WTC11 (cell line): ENCODE measurements around the gene BLOC1S5. TPM values are rescaled to one million over a fixed set of nuclear protein-coding genes. Genes with fewer than 3 reads are reported as not detected.

Experiments
- ATAC-seq: fragments of 200-7000 bp; cut with Tn5 transposase; 2 replicates; pipeline ENCODE4 v1.10.0; 2021; ENCODE audit warnings: mild to moderate bottlenecking, moderate library complexity
- CTCF ChIA-PET: fragments of 300-600 bp; sonication (Branson Sonifier 250); formaldehyde crosslinking; loops from one replicate; lab custom pipeline; 2021; ENCODE audit warnings: antibody characterized with exemption; lab: Charles Lee
- POLR2A ChIA-PET: fragments of 350-600 bp; sonication (Branson Sonifier 250); formaldehyde crosslinking; loops from one replicate; lab custom pipeline; 2021; ENCODE audit warnings: antibody characterized with exemption; lab: Charles Lee
- DNase-seq: peaks from one replicate; pipeline ENCODE4 v3.0.0; 2021; ENCODE audit warnings: low spot score
- H3K27ac Mint-ChIP-seq: 2 replicates; pipeline ENCODE4 v1.8.0; 2021; ENCODE audit warnings: mixed read lengths
- H3K27me3 Mint-ChIP-seq: 2 replicates; pipeline ENCODE4 v1.8.0; 2021; ENCODE audit warnings: low read depth, mild to moderate bottlenecking, moderate library complexity, mixed read lengths
- H3K36me3 Mint-ChIP-seq: 2 replicates; pipeline ENCODE4 v1.8.0; 2021; ENCODE audit warnings: mixed read lengths
- H3K4me1 Mint-ChIP-seq: 2 replicates; pipeline ENCODE4 v1.8.0; 2022; ENCODE audit warnings: mixed read lengths
- H3K4me3 Mint-ChIP-seq: 2 replicates; pipeline ENCODE4 v1.8.0; 2021; ENCODE audit warnings: mild to moderate bottlenecking, moderate library complexity, mixed read lengths
- H3K9me3 Mint-ChIP-seq: 2 replicates; pipeline ENCODE4 v1.8.0; 2021; ENCODE audit warnings: mixed read lengths
- ATF6 ChIP-seq: sonication (generic); formaldehyde crosslinking; IDR thresholded peaks from 2 replicates; pipeline ENCODE4 v1.8.1; 2023; ENCODE audit warnings: mild to moderate bottlenecking, missing genetic modification reagents
- E2F5 ChIP-seq: sonication (generic); formaldehyde crosslinking; IDR thresholded peaks from 2 replicates; pipeline ENCODE4 v1.8.1; 2022; ENCODE audit warnings: mild to moderate bottlenecking, moderate library complexity, missing genetic modification reagents
- FOXJ3 ChIP-seq: sonication (generic); formaldehyde crosslinking; IDR thresholded peaks from 2 replicates; pipeline ENCODE4 v1.9.0; 2021; ENCODE audit warnings: missing genetic modification reagents, mild to moderate bottlenecking, borderline replicate concordance
- GABPB1 ChIP-seq: sonication (generic); formaldehyde crosslinking; IDR thresholded peaks from 2 replicates; pipeline ENCODE4 v1.8.1; 2023; ENCODE audit warnings: mild to moderate bottlenecking, missing genetic modification reagents
- GRHL2 ChIP-seq: fragments of 250-450 bp; sonication (Bioruptor Pico); IDR thresholded peaks from 2 replicates; pipeline ENCODE4 v1.8.0; 2022; ENCODE audit warnings: mild to moderate bottlenecking, moderate library complexity; ENCODE audit not compliant: insufficient replicate concordance, severe bottlenecking
- GTF2I ChIP-seq: fragments of 250-450 bp; sonication (Bioruptor Pico); conservative IDR thresholded peaks from 2 replicates; pipeline ENCODE4 v1.4.0; 2021; ENCODE audit warnings: mild to moderate bottlenecking
- HMGXB4 ChIP-seq: sonication (generic); formaldehyde crosslinking; IDR thresholded peaks from 2 replicates; pipeline ENCODE4 v1.8.1; 2023; ENCODE audit warnings: mild to moderate bottlenecking, moderate library complexity, missing genetic modification reagents
- JAZF1 ChIP-seq: fragments of 250-450 bp; sonication (Bioruptor Pico); IDR thresholded peaks from 2 replicates; pipeline ENCODE4 v1.9.0; 2021; ENCODE audit warnings: moderate library complexity, mild to moderate bottlenecking, inconsistent platforms
- JUN ChIP-seq: sonication (generic); formaldehyde crosslinking; IDR thresholded peaks from 2 replicates; pipeline ENCODE4 v1.8.0; 2023; ENCODE audit warnings: mild to moderate bottlenecking, missing genetic modification reagents
- KAT7 ChIP-seq: sonication (generic); formaldehyde crosslinking; IDR thresholded peaks from 2 replicates; pipeline ENCODE4 v1.8.1; 2023; ENCODE audit warnings: missing genetic modification reagents, mild to moderate bottlenecking, borderline replicate concordance
- MYBL2 ChIP-seq: sonication (generic); formaldehyde crosslinking; IDR thresholded peaks from 2 replicates; pipeline ENCODE4 v1.8.1; 2023; ENCODE audit warnings: mild to moderate bottlenecking, moderate library complexity, missing genetic modification reagents
- NR1H2 ChIP-seq: sonication (generic); formaldehyde crosslinking; IDR thresholded peaks from 2 replicates; pipeline ENCODE4 v1.9.0; 2021; ENCODE audit warnings: mild to moderate bottlenecking, moderate library complexity, missing genetic modification reagents
- NR3C1 ChIP-seq: sonication (generic); formaldehyde crosslinking; conservative IDR thresholded peaks from 2 replicates; pipeline ENCODE4 v1.8.1; 2023; ENCODE audit warnings: low read depth, mild to moderate bottlenecking, missing genetic modification reagents
- SP1 ChIP-seq: sonication (generic); formaldehyde crosslinking; conservative IDR thresholded peaks from 2 replicates; pipeline ENCODE4 v1.8.1; 2022; ENCODE audit warnings: missing genetic modification reagents
- STAT6 ChIP-seq: sonication (generic); formaldehyde crosslinking; conservative IDR thresholded peaks from 2 replicates; pipeline ENCODE4 v1.8.1; 2023; ENCODE audit warnings: mild to moderate bottlenecking, low read depth, missing genetic modification reagents, moderate library complexity
- USF2 ChIP-seq: sonication (generic); formaldehyde crosslinking; IDR thresholded peaks from 2 replicates; pipeline ENCODE4 v1.8.1; 2023; ENCODE audit warnings: mild to moderate bottlenecking, missing genetic modification reagents, moderate library complexity
- ZNF423 ChIP-seq: fragments of 250-450 bp; sonication (Bioruptor Pico); IDR thresholded peaks from 2 replicates; pipeline ENCODE4 v2.1.2; 2022; ENCODE audit warnings: mild to moderate bottlenecking, moderate library complexity
- ZNF532 ChIP-seq: fragments of 250-450 bp; sonication (Bioruptor Pico); IDR thresholded peaks from 2 replicates; pipeline ENCODE4 v1.9.0; 2021; ENCODE audit warnings: mild to moderate bottlenecking, borderline replicate concordance
- ZSCAN18 ChIP-seq: fragments of 250-450 bp; sonication (Bioruptor Pico); IDR thresholded peaks from 2 replicates; pipeline ENCODE4 v2.1.2; 2022; ENCODE audit warnings: mild to moderate bottlenecking, moderate library complexity
- total RNA-seq: library from RNA; stranded (reverse); gene quantifications from 3 replicates; pipeline ENCODE4 v1.2.3, GENCODE V29; 2021

BLOC1S5 gene
- total RNA-seq, 1 experiment from 2014 or later, result 17.9 TPM

GRCh38 chr6:8075704-8076103 lies 11.5 kb upstream of the BLOC1S5 start:
- CTCF ChIA-PET, result no interaction called here
- Mint-ChIP-seq H3K36me3 (peaks cover 38% of the 10 kb centered on the region), H3K27ac (no peak overlapping the region)
- no peak for ATAC-seq
- TF ChIP-seq GRHL2 (CRISPR knock-in tag), result no peak
- no peak for TF ChIP-seq ZNF423 (CRISPR knock-in tag)
- TF ChIP-seq NR1H2, result no peak
- TF ChIP-seq ZNF532 (CRISPR knock-in tag), result no peak
- no peak for TF ChIP-seq SP1 (CRISPR knock-in tag)
- TF ChIP-seq FOXJ3, result no peak
- TF ChIP-seq NR3C1, result no peak
- TF ChIP-seq HMGXB4 (CRISPR knock-in tag), result no peak
- no peak for TF ChIP-seq GABPB1
- TF ChIP-seq USF2 (CRISPR knock-in tag), result no peak
- TF ChIP-seq MYBL2 (CRISPR knock-in tag), result no peak
- TF ChIP-seq KAT7, result no peak
- no peak for TF ChIP-seq STAT6 (CRISPR knock-in tag)
- TF ChIP-seq GTF2I, result no peak
- TF ChIP-seq JUN (CRISPR knock-in tag), result no peak
- TF ChIP-seq ZSCAN18 (CRISPR knock-in tag), result no peak
- no peak for TF ChIP-seq ATF6 (CRISPR knock-in tag)
- no peak for TF ChIP-seq JAZF1
- no peak for TF ChIP-seq E2F5 (CRISPR knock-in tag)
- TF ChIP-seq, all 79 proteins: peak for 0
- Mint-ChIP-seq H3K27me3 (no peaks in the 10 kb centered on the region), H3K9me3 (peaks cover 9% of the 10 kb centered on the region; the same call in 1 of the 2 replicates), H3K4me1 (no peaks in the 10 kb centered on the region), H3K4me3 (no peak overlapping the region)
- POLR2A ChIA-PET, result no interaction called here
- no peak for DNase-seq
